Loucy (cell line): ENCODE measurements around the gene COG1.

ENCODE experiments used
- H2AFZ ChIP-seq: fragments of 200-600 bp; sonication (generic); 2 replicates; pipeline ENCODE4 v1.6.0; 2016; ENCODE audit warnings: antibody characterized with exemption, mild to moderate bottlenecking, low read length, moderate library complexity
- H3F3A ChIP-seq: fragments of 200-600 bp; 2 replicates; pipeline ENCODE4 v1.6.0; 2016; ENCODE audit warnings: antibody characterized with exemption, low read depth, mild to moderate bottlenecking
- H3K27me3 ChIP-seq: fragments of 200-600 bp; sonication (generic); 2 replicates; pipeline ENCODE4 v1.6.1; 2014; ENCODE audit warnings: low read length, mild to moderate bottlenecking; ENCODE audit not compliant: insufficient read depth, poor library complexity, severe bottlenecking
- H3K36me3 ChIP-seq: fragments of 200-600 bp; sonication (generic); 2 replicates; pipeline ENCODE4 v1.6.1; 2016; ENCODE audit warnings: low read length; ENCODE audit not compliant: insufficient read depth
- H3K4me1 ChIP-seq: fragments of 200-600 bp; sonication (generic); 2 replicates; pipeline ENCODE4 v1.5.1; 2014; ENCODE audit warnings: low read length, mild to moderate bottlenecking; ENCODE audit not compliant: insufficient read depth, poor library complexity, severe bottlenecking
- H3K4me2 ChIP-seq: fragments of 200-600 bp; sonication (generic); 2 replicates; pipeline ENCODE4 v1.6.0; 2014; ENCODE audit warnings: antibody characterized with exemption, low read length, low read depth, mild to moderate bottlenecking; ENCODE audit not compliant: poor library complexity, severe bottlenecking
- H3K4me3 ChIP-seq: fragments of 200-600 bp; sonication (generic); 2 replicates; pipeline ENCODE4 v1.5.1; 2014; ENCODE audit warnings: low read length, mild to moderate bottlenecking, mixed read lengths; ENCODE audit not compliant: poor library complexity, severe bottlenecking
- H3K79me2 ChIP-seq: fragments of 200-600 bp; sonication (generic); 2 replicates; pipeline ENCODE4 v1.6.1; 2014; ENCODE audit warnings: low read length; ENCODE audit not compliant: insufficient read depth
- H3K9ac ChIP-seq: fragments of 200-600 bp; sonication (generic); 2 replicates; pipeline ENCODE4 v1.6.0; 2014; ENCODE audit warnings: mild to moderate bottlenecking, low read depth, low read length, moderate library complexity; ENCODE audit not compliant: poor library complexity, severe bottlenecking
- H3K9me2 ChIP-seq: fragments of 200-600 bp; sonication (generic); replicated peaks from 2 replicates; pipeline ENCODE4 v1.6.1; 2016; ENCODE audit warnings: low read depth, low read length, mixed read lengths
- H3K9me3 ChIP-seq: fragments of 200-600 bp; sonication (generic); 2 replicates; pipeline ENCODE4 v1.6.1; 2014; ENCODE audit warnings: mild to moderate bottlenecking, antibody characterized with exemption, low read length, low read depth; ENCODE audit not compliant: insufficient read depth
- H4K20me1 ChIP-seq: fragments of 200-600 bp; sonication (generic); 2 replicates; pipeline ENCODE4 v1.6.0; 2014; ENCODE audit warnings: antibody characterized with exemption, low read length, mild to moderate bottlenecking; ENCODE audit not compliant: insufficient read depth, poor library complexity, severe bottlenecking
- CTCF ChIP-seq: fragments of 200-600 bp; sonication (generic); conservative IDR thresholded peaks from 2 replicates; pipeline ENCODE4 v1.5.1; 2014; ENCODE audit warnings: mild to moderate bottlenecking, antibody characterized with exemption, low read length
- EZH2phosphoT487 ChIP-seq: fragments of 200-600 bp; IDR thresholded peaks from 2 replicates; pipeline ENCODE4 v1.6.1; 2018; ENCODE audit warnings: antibody characterized with exemption, mild to moderate bottlenecking, moderate library complexity, borderline replicate concordance

COG1 gene

GRCh38 chr17:73163043-73163442 lies 29.8 kb upstream of the COG1 start:
- TF ChIP-seq EZH2phosphoT487: no peak
- TF ChIP-seq CTCF: no peak
- Histone ChIP-seq H4K20me1 (no peaks in the 10 kb centered on the region), H3K4me1 (peaks cover 7% of the 10 kb centered on the region), H3K4me3 (no peak overlapping the region), H3K79me2 (no peaks in the 10 kb centered on the region), H3K9ac (no peak overlapping the region), H2AFZ (no peak overlapping the region), H3K27me3 (no peaks in the 10 kb centered on the region), H3K9me3 (no peaks in the 10 kb centered on the region), H3K9me2 (no peaks in the 10 kb centered on the region), H3F3A (no peaks in the 10 kb centered on the region), H3K4me2 (no peak overlapping the region), H3K36me3 (no peaks in the 10 kb centered on the region)

DNA sequence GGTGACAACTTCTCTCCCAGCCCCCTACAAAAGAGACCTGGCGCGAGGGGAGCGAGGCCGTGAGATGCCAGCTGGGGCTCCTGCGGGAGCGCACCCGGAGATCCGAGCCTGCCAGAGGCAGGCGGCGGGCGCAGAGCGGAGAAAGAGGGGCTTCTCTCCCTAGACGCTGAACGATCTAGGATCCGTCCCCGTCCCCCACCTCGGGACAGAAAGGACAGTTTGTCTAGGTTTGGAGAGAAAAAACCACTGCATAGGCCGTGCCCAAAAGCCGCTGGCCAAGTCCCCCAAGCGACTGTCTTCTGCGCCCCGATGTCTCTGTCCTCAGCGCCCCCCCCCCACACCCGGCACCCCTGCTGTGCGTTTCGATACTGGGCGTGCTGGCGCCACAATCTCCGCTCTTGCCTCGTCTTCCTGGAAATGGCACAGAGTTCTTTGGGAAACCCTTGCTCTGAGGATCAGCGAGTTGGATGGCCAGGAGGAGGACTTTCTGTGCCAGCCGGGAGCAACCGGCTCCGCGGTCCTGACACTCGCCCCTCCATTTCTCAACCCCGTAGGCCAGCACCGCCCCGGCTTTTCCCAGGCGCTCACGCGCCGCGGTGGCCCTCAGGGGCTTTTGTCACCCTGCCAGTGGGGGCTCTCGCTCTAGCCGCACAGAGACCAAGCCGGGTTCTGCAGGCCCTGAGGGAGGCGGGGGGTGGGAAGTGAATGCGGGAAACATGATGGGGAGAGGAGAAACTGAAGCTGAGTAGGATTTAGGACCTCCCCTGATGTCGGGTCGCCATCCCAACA lies 27.0 kb upstream of the COG1 start:
- Histone ChIP-seq H3K36me3 (no peaks in the 10 kb centered on the region), H3K9ac (no peak overlapping the region), H3K4me1 (peaks cover 7% of the 10 kb centered on the region), H3K9me3 (no peaks in the 10 kb centered on the region), H3K4me2 (peak overlapping the region; percentile 57), H2AFZ (peak overlapping the region; percentile 60; the same call in 1 of the 2 replicates), H3K79me2 (no peaks in the 10 kb centered on the region), H3F3A (no peaks in the 10 kb centered on the region), H3K9me2 (no peaks in the 10 kb centered on the region), H3K27me3 (no peaks in the 10 kb centered on the region), H4K20me1 (no peaks in the 10 kb centered on the region), H3K4me3 (peak overlapping the region; percentile 51)
- TF ChIP-seq CTCF (no peak), EZH2phosphoT487 (no peak)

- Histone ChIP-seq H3K9me2 (no peaks in the 10 kb centered on the region), H3K4me2 (peak overlapping the region; percentile 57), H2AFZ (no peak overlapping the region), H4K20me1 (no peaks in the 10 kb centered on the region), H3K9ac (no peak overlapping the region), H3K9me3 (no peaks in the 10 kb centered on the region), H3F3A (no peaks in the 10 kb centered on the region), H3K4me1 (peaks cover 7% of the 10 kb centered on the region), H3K79me2 (no peaks in the 10 kb centered on the region), H3K27me3 (no peaks in the 10 kb centered on the region), H3K36me3 (no peaks in the 10 kb centered on the region), H3K4me3 (no peak overlapping the region)
- no peak for TF ChIP-seq EZH2phosphoT487
- no peak for TF ChIP-seq CTCF
Measured at GRCh38 chr17:73166731-73167581, 25.9 kb upstream of the COG1 start.
